ENCODE data around the gene PRICKLE1. TPM values are rescaled to one million over a fixed set of nuclear protein-coding genes. Genes with fewer than 3 reads are reported as not detected.

Gene PRICKLE1
- total RNA-seq, 2 experiments from 2014 or later = 0.05 to 0.11 TPM

DNA sequence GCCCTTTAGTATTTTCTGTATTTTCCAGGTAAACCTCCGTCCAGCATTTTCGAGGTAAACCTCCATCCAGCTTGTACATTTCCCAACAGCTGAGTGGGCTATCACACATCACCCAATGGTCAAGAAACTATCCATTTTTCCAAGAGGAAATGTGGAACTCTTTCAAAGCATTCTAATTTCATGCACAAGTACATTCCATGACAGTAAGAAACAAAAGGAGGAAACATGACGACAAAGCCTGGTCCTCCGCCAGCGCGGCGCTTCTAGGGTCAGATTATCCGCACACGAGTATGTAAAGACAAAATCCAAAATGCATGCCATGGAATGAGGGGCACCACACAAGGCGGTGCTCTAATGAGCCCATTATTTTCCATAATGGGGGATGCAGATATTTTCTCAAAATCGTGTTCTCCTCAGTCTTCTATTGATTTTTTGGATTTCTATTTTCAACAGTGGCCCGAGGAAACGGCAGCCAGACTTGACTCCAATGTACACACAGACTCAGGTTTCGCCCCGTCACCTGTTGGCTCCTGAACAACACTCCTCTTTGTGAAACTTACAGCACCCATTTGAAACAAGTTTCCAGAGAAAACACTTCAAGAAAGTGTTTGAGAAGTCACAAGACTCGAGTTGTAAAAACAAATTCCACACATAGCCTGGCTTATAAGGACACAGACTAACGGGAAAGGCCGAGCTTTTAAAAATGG is 107.4 kb downstream of the PRICKLE1 start:
- ATAC-seq = no peak
- POLR2A ChIA-PET = no interaction called here
- no peak overlapping the region for H3K27ac Mint-ChIP-seq
- peaks cover 9% of the 10 kb centered on the region for H3K4me1 Mint-ChIP-seq (ENCODE audit: low read depth)
- H3K36me3 Mint-ChIP-seq (ENCODE audit: low read depth) = no peaks in the 10 kb centered on the region
- H3K9me3 Mint-ChIP-seq (ENCODE audit: insufficient read depth) = no peaks in the 10 kb centered on the region
- DNase-seq = no peak
- H3K27me3 Mint-ChIP-seq (ENCODE audit: low read depth) = peaks cover 69% of the 10 kb centered on the region
- H3K4me3 Mint-ChIP-seq = peak overlapping the region; percentile 62
- CTCF ChIA-PET = interaction anchor here (0.6 to 2.4 kb wide), 8 partner anchors 11 to 882 kb away, joined by 3 to 15 read pairs (median 4); no protein-coding TSS in a partner anchor

DNA sequence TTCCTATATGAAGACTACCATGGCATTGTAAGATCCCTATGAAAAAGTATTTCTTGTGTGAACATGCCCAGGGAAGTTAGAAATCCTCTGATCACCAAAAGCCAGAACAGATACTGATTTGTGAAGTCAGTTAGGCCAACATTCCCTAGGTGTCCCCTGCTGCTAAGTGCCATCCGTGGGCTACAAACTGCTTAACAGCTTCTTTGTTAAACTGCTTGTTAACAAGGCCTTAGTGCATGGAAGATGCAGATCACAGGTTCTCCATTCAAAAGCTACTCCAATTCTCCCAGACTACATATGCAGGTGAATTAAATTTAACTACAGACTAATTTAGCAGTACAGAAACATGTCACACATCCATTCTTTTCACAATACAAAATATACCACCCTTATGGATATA is 108.2 kb downstream of the PRICKLE1 start:
- POLR2A ChIA-PET = no interaction called here
- no peak overlapping the region for H3K27ac Mint-ChIP-seq
- no peaks in the 10 kb centered on the region for H3K9me3 Mint-ChIP-seq (ENCODE audit: insufficient read depth)
- H3K4me3 Mint-ChIP-seq = no peak overlapping the region
- DNase-seq = no peak
- CTCF ChIA-PET = interaction anchor here (0.9 to 1.5 kb wide), 2 partner anchors 12 to 20 kb away, joined by 3 to 11 read pairs; no protein-coding TSS in a partner anchor
- peaks cover 9% of the 10 kb centered on the region for H3K4me1 Mint-ChIP-seq (ENCODE audit: low read depth)
- H3K27me3 Mint-ChIP-seq (ENCODE audit: low read depth) = peaks cover 62% of the 10 kb centered on the region
- H3K36me3 Mint-ChIP-seq (ENCODE audit: low read depth) = no peaks in the 10 kb centered on the region
- ATAC-seq = no peak

DNA sequence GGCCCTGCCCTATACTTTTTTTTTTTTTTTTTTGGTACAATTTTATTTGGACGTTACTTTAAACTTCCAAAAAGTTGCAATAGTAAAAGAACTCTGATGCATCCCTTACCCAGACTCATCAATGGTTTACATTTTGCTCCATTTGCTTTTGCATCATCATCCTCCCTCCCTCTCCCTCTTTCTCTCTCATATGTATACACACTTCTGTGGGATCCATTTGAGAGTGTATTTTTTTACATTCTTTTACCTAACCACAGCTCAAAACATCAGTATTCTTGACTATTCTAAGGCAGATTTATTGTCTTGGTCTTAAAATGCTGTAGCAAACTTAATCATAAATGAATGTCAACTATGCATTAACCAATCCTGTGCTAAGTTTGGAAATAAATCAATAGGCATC is 111.6 kb downstream of the PRICKLE1 start:
- Mint-ChIP-seq H3K27me3 (ENCODE audit: low read depth) (peaks cover 45% of the 10 kb centered on the region), H3K4me3 (no peak overlapping the region), H3K27ac (no peak overlapping the region), H3K36me3 (ENCODE audit: low read depth) (no peaks in the 10 kb centered on the region), H3K9me3 (ENCODE audit: insufficient read depth) (no peaks in the 10 kb centered on the region), H3K4me1 (ENCODE audit: low read depth) (peaks cover 5% of the 10 kb centered on the region)
- DNase-seq (no peak), ATAC-seq (no peak)
- CTCF ChIA-PET = no interaction called here
- POLR2A ChIA-PET = no interaction called here

DNA sequence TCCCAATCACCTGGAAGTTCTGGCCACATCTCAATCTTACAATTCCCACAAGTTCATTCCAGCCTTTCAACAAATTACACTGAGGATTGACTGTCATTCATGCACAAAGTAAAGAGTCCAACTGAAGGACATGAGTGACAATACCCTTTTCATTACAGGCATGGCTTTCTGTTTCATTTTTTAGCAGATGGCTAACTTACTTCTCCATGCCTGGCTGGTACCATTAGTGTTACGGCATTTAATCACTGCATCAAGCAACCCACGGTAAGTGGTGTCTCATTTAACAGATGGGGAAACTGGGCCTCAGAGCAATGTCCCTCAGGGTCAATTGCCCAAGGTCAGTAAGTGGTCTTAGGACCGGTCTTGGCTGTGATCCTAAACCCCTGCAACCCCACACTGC is 114.4 kb downstream of the PRICKLE1 start:
- no peak overlapping the region for H3K27ac Mint-ChIP-seq
- H3K36me3 Mint-ChIP-seq (ENCODE audit: low read depth) = no peaks in the 10 kb centered on the region
- no peaks in the 10 kb centered on the region for H3K9me3 Mint-ChIP-seq (ENCODE audit: insufficient read depth)
- DNase-seq = no peak
- ATAC-seq = no peak
- peaks cover 31% of the 10 kb centered on the region for H3K27me3 Mint-ChIP-seq (ENCODE audit: low read depth)
- ChIA-PET CTCF (no interaction called here), POLR2A (interaction anchor here (0.6 kb wide), 1 partner anchor 868 kb away, joined by 3 read pairs; no protein-coding TSS in a partner anchor)
- peaks cover 1% of the 10 kb centered on the region for H3K4me1 Mint-ChIP-seq (ENCODE audit: low read depth)
- no peak overlapping the region for H3K4me3 Mint-ChIP-seq

DNA sequence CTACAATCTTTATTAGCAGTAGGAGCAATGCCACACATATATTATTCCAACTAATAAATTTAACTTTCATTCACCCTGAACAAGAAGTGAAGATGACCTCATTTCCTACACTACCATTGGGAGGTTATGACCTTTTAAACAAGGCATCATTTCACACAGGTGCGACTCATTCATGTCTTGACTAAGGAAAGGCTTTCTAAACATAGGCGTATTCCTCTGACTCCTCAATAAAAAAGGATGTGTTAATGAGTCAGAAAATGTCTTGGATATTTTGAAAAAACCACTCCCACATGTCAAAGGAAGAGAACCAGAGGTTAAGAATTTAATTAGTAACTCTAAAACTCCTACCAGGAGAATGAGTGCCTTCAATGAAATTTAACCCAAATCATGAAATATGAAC is 115.2 kb downstream of the PRICKLE1 start:
- H3K36me3 Mint-ChIP-seq (ENCODE audit: low read depth) = no peaks in the 10 kb centered on the region
- peaks cover 7% of the 10 kb centered on the region for H3K4me1 Mint-ChIP-seq (ENCODE audit: low read depth)
- H3K27me3 Mint-ChIP-seq (ENCODE audit: low read depth) = peaks cover 28% of the 10 kb centered on the region
- POLR2A ChIA-PET = no interaction called here
- no peak for DNase-seq
- no peak overlapping the region for H3K27ac Mint-ChIP-seq
- no peak for ATAC-seq
- H3K4me3 Mint-ChIP-seq = no peak overlapping the region
- CTCF ChIA-PET = no interaction called here
- H3K9me3 Mint-ChIP-seq (ENCODE audit: insufficient read depth) = no peaks in the 10 kb centered on the region

DNA sequence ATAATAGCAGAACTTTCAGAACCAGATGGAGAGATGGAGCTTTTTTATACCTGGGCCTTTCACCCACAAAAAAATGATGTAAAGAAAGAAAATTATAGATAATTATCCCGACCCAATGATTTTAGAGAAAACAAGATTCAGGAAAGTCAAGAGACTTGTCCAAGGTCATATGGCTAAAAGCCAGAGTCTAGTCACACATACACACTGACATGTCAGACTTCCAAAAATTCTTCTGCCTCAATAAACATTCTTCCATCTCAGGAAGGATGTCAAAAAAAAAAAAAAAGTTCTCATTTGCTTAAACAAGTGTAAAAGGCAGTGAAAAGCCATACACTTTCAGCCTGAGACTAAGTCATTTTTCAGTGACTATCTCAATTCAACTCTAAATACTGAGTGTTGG is 116.0 kb downstream of the PRICKLE1 start:
- DNase-seq (no peak), ATAC-seq (no peak)
- H3K4me1 Mint-ChIP-seq (ENCODE audit: low read depth) = peaks cover 15% of the 10 kb centered on the region
- no peaks in the 10 kb centered on the region for H3K36me3 Mint-ChIP-seq (ENCODE audit: low read depth)
- H3K4me3 Mint-ChIP-seq = no peak overlapping the region
- ChIA-PET POLR2A (no interaction called here), CTCF (no interaction called here)
- H3K9me3 Mint-ChIP-seq (ENCODE audit: insufficient read depth) = no peaks in the 10 kb centered on the region
- H3K27ac Mint-ChIP-seq = no peak overlapping the region
- H3K27me3 Mint-ChIP-seq (ENCODE audit: low read depth) = peaks cover 20% of the 10 kb centered on the region

DNA sequence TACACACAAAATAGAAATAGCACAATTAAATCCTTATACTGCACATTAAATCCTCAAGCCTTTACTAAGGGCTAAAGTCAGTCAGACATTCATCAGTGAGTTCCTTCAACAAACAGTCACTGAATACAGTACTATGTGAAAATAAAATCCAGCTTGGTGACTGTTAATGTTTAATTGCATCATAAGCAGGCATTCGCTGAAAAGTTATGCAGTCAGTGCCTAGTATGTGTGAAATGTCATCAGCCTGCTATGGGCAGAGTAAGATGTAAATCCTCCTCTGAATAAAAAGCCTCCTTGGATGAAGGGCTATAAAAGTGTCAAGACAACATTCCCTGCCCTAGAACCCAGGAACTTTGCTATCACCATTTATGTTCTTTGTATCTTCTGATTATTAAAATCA is 116.4 kb downstream of the PRICKLE1 start:
- Mint-ChIP-seq H3K36me3 (ENCODE audit: low read depth) (no peaks in the 10 kb centered on the region), H3K27me3 (ENCODE audit: low read depth) (peaks cover 16% of the 10 kb centered on the region)
- POLR2A ChIA-PET = no interaction called here

DNA sequence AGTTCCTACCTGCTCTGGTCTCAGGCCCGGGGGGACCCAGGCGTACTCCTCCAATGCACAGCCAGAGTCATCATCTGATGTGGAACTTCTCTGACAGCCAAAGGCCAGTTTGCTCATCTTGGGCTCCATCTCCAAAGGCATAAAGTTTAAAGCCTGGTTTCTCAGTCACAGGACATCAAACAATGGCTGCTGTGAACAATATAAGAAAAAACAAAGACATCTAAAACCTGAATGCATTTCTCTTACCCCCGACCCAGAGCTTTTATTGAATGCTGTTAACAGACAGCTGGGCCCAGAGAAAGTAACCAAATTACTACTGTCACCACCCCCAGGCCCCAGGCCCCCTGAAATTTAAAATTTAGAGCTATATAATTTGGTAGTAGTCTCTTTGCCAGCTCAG is 117.2 kb downstream of the PRICKLE1 start:
- Mint-ChIP-seq H3K9me3 (ENCODE audit: insufficient read depth) (no peaks in the 10 kb centered on the region), H3K4me3 (no peak overlapping the region), H3K4me1 (ENCODE audit: low read depth) (peaks cover 20% of the 10 kb centered on the region), H3K27me3 (ENCODE audit: low read depth) (peaks cover 14% of the 10 kb centered on the region), H3K36me3 (ENCODE audit: low read depth) (no peaks in the 10 kb centered on the region), H3K27ac (no peak overlapping the region)
- DNase-seq = no peak
- POLR2A ChIA-PET = no interaction called here
- ATAC-seq = no peak
- CTCF ChIA-PET = interaction anchor here (1.4 kb wide), 1 partner anchor 10 kb away, joined by 3 read pairs; no protein-coding TSS in a partner anchor

More for the DNA sequence above, 116.4 kb downstream of the PRICKLE1 start:
- H3K9me3 Mint-ChIP-seq (ENCODE audit: insufficient read depth) = no peaks in the 10 kb centered on the region
- H3K27ac Mint-ChIP-seq = no peak overlapping the region
- ATAC-seq (no peak), DNase-seq (no peak)
- CTCF ChIA-PET = no interaction called here
- H3K4me3 Mint-ChIP-seq = no peak overlapping the region
- H3K4me1 Mint-ChIP-seq (ENCODE audit: low read depth) = peaks cover 19% of the 10 kb centered on the region

DNA sequence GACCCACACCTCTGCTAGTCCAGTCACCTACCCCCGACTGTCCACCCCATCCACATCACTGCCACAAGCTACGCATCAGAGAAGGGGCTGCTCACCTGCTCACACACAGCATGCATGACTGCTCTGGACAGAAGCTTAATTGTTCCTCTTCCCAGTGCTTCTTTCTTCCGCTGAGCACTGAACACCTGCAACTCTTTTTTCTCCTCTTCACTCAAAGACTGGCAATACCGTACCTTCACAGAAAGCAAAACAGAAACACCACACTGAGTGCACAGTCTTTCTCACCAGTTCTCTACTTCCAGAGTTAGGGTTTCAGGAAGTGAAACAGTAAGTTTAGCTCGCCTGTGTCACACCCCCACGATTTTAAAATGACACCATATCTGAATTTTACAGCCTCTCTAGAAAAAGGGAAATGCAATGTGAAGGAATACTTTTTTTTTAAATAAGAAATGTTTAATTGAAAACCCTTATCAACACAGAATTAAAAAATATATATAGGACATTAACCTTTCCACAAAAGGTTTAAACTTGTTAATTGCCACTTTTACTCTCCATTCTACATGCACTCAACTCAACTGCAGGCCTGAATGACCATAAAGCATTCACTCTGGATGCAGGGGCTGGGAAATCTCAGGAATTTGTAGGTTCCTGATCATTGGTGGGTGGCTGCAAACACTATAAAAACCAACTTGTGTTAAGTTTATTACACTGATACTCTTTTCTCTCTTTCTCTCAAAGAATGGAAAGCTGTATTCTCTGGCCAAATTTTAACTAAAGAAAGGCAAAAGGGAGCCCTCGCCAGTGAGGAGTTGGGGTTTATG is 120.0 kb downstream of the PRICKLE1 start:
- Mint-ChIP-seq H3K27ac (peak overlapping the region; percentile 21), H3K9me3 (ENCODE audit: insufficient read depth) (no peaks in the 10 kb centered on the region), H3K36me3 (ENCODE audit: low read depth) (no peaks in the 10 kb centered on the region), H3K4me3 (peak overlapping the region; percentile 53), H3K27me3 (ENCODE audit: low read depth) (peaks cover 12% of the 10 kb centered on the region), H3K4me1 (ENCODE audit: low read depth) (peaks cover 20% of the 10 kb centered on the region)
- CTCF ChIA-PET = interaction anchor here (0.7 to 3.3 kb wide), 5 partner anchors 10 to 98 kb away, joined by 3 to 15 read pairs (median 8); no protein-coding TSS in a partner anchor
- POLR2A ChIA-PET = no interaction called here
- DNase-seq (peak; percentile 22), ATAC-seq (peak; percentile 74)

DNA sequence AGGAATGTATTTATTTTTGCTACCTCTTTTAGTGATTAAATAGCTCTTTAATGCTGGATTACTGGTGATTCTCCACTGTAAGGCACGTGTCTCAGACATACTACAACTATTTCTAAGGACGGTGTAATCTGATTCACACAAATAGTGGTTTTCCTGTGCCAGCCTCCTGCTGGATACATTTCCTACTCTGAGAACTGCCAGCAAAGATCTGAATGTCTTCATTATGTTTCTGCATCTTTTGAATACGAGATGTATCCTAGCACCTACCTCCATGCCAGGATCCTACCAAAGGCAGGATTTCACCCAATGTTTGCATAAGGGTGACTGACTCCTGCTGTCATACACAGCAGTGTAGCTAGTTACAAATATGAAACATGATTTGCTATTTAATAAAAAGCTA is 120.6 kb downstream of the PRICKLE1 start:
- ATAC-seq (peak; percentile 37), DNase-seq (no peak)
- CTCF ChIA-PET = interaction anchor here (0.7 to 3.3 kb wide), 5 partner anchors 10 to 100 kb away, joined by 3 to 15 read pairs (median 8); no protein-coding TSS in a partner anchor
- Mint-ChIP-seq H3K4me3 (peak overlapping the region; percentile 53), H3K4me1 (ENCODE audit: low read depth) (peaks cover 20% of the 10 kb centered on the region), H3K27me3 (ENCODE audit: low read depth) (peaks cover 12% of the 10 kb centered on the region), H3K27ac (peak overlapping the region; percentile 21), H3K36me3 (ENCODE audit: low read depth) (no peaks in the 10 kb centered on the region), H3K9me3 (ENCODE audit: insufficient read depth) (no peaks in the 10 kb centered on the region)
- POLR2A ChIA-PET = no interaction called here

DNA sequence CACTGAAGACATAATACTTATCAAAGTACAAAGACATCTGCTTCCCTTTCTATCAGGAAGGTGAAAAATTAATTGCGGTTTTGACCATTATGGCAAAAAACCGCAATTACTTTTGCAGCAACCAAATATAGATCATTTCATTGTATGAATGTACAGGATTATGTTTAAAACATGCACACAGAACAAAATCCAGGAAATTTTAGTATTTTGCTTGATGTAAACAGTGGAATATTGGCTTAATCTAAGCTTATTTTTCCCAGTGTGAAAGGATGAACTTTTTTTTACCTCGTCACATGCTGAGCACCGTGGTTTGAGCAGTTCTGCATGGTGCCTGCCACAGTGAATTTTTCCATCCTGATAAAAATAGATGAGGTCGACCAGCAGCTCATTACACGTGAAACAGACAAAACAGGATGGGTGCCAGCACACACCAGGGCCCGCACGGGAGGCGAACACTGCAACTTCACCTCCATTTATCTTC is 121.2 kb downstream of the PRICKLE1 start:
- no peaks in the 10 kb centered on the region for H3K9me3 Mint-ChIP-seq (ENCODE audit: insufficient read depth)
- ChIA-PET POLR2A (no interaction called here), CTCF (interaction anchor here (0.7 to 3.3 kb wide), 5 partner anchors 9 to 101 kb away, joined by 3 to 15 read pairs (median 8); no protein-coding TSS in a partner anchor)
- H3K36me3 Mint-ChIP-seq (ENCODE audit: low read depth) = no peaks in the 10 kb centered on the region
- no peak overlapping the region for H3K27ac Mint-ChIP-seq
- ATAC-seq (no peak), DNase-seq (no peak)
- H3K27me3 Mint-ChIP-seq (ENCODE audit: low read depth) = peaks cover 8% of the 10 kb centered on the region
- peaks cover 20% of the 10 kb centered on the region for H3K4me1 Mint-ChIP-seq (ENCODE audit: low read depth)
- no peak overlapping the region for H3K4me3 Mint-ChIP-seq

DNA sequence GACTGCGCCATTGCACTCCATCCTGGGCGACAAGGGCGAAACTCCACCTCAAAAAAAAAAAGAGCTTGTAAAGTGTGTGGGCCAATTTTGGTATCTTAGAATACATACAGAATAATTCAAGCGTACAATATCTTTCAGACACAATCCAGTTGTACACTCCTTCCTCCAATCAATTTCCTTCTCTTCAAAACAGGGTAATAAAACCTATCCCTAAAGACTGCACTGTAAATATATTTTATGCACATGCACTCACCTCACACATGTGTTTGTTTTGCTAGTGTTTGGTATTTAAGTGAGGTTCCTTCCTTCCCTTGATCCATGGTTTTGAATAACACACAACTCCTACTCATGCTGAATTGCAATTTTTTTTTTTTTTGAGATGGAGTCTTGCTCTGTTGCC is 125.9 kb downstream of the PRICKLE1 start:
- no peak for DNase-seq
- ATAC-seq = no peak
- Mint-ChIP-seq H3K27ac (no peak overlapping the region), H3K4me1 (ENCODE audit: low read depth) (peaks cover 6% of the 10 kb centered on the region), H3K4me3 (no peak overlapping the region), H3K9me3 (ENCODE audit: insufficient read depth) (no peaks in the 10 kb centered on the region), H3K36me3 (ENCODE audit: low read depth) (no peaks in the 10 kb centered on the region), H3K27me3 (ENCODE audit: low read depth) (no peaks in the 10 kb centered on the region)
- ChIA-PET POLR2A (no interaction called here), CTCF (no interaction called here)

Data from activated CD8-positive, alpha-beta T cell treated with anti-CD3 and anti-CD28 coated beads, Interleukin-2, amount 10 ng/mL, durations not matched to agents 7 days and 5 days (primary cell).